Measurements from ENCODE around the gene TNIK.
A peak's percentile ranks its signal among the peaks of the same experiment; 100 is the strongest.
"Not testable (repeated sequence)": the region's sequence is repeated elsewhere in the genome, so short reads cannot be mapped to it uniquely, and the experiment has no call there.

Gene TNIK

GRCh38 chr3:171459137-171459941, 866 bp downstream of the TNIK start:
- ATAC-seq: peak; percentile 20
- Mint-ChIP-seq H3K4me1 (peaks cover 55% of the 10 kb centered on the region), H3K4me3 (peak overlapping the region; percentile 95), H3K27me3 (no peaks in the 10 kb centered on the region), H3K36me3 (ENCODE audit: low read depth) (no peaks in the 10 kb centered on the region), H3K27ac (peak overlapping the region; percentile 76), H3K9me3 (no peaks in the 10 kb centered on the region)
- DNase-seq: peak; percentile 54

DNA sequence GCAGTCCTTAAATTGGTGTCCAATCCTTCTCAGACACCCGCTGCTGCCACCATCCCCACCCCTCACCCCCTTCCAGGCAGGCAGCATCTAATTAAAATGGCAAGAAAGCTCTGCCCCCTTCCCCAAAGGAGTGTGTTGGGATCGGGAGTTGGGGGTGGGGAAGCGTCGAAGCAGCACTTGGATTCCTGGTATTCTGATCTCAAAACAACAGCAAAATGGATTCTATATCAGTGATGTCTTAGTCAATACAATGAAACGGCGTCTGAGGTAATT, 1.4 kb downstream of the TNIK start:
- no peaks in the 10 kb centered on the region for H3K9me3 Mint-ChIP-seq
- peak overlapping the region; percentile 76 for H3K27ac Mint-ChIP-seq
- no peaks in the 10 kb centered on the region for H3K36me3 Mint-ChIP-seq (ENCODE audit: low read depth)
- H3K27me3 Mint-ChIP-seq: no peaks in the 10 kb centered on the region
- no peak for ATAC-seq
- H3K4me3 Mint-ChIP-seq: peak overlapping the region; percentile 95
- DNase-seq: peak; percentile 6
- H3K4me1 Mint-ChIP-seq: peaks cover 55% of the 10 kb centered on the region

GRCh38 chr3:171458071-171458863, 1.9 kb downstream of the TNIK start:
- H3K9me3 Mint-ChIP-seq: no peaks in the 10 kb centered on the region
- H3K4me3 Mint-ChIP-seq: peak overlapping the region; percentile 95
- no peaks in the 10 kb centered on the region for H3K27me3 Mint-ChIP-seq
- H3K36me3 Mint-ChIP-seq (ENCODE audit: low read depth): no peaks in the 10 kb centered on the region
- H3K27ac Mint-ChIP-seq: peak overlapping the region; percentile 76
- H3K4me1 Mint-ChIP-seq: peaks cover 55% of the 10 kb centered on the region
- ATAC-seq: no peak
- DNase-seq: peak; percentile 38

- ATAC-seq: no peak
- peaks cover 55% of the 10 kb centered on the region for H3K4me1 Mint-ChIP-seq
- no peaks in the 10 kb centered on the region for H3K36me3 Mint-ChIP-seq (ENCODE audit: low read depth)
- peak overlapping the region; percentile 95 for H3K4me3 Mint-ChIP-seq
- H3K27ac Mint-ChIP-seq: peak overlapping the region; percentile 66
- peak; percentile 24 for DNase-seq
- H3K9me3 Mint-ChIP-seq: no peaks in the 10 kb centered on the region
- H3K27me3 Mint-ChIP-seq: no peaks in the 10 kb centered on the region
Observed at GRCh38 chr3:171457607-171458061, 2.6 kb downstream of the TNIK start.

GRCh38 chr3:171456765-171457606, 3.2 kb downstream of the TNIK start:
- Mint-ChIP-seq H3K4me1 (peaks cover 50% of the 10 kb centered on the region), H3K9me3 (no peaks in the 10 kb centered on the region), H3K36me3 (ENCODE audit: low read depth) (no peaks in the 10 kb centered on the region), H3K27me3 (no peaks in the 10 kb centered on the region), H3K27ac (peak overlapping the region; percentile 66), H3K4me3 (peak overlapping the region; percentile 95)
- no peak for DNase-seq
- peak; percentile 22 for ATAC-seq

GRCh38 chr3:171455603-171456550, 4.3 kb downstream of the TNIK start:
- Mint-ChIP-seq H3K27ac (no peak overlapping the region), H3K4me1 (peaks cover 39% of the 10 kb centered on the region), H3K36me3 (ENCODE audit: low read depth) (no peaks in the 10 kb centered on the region), H3K27me3 (no peaks in the 10 kb centered on the region), H3K9me3 (no peaks in the 10 kb centered on the region), H3K4me3 (no peak overlapping the region)
- no peak for DNase-seq
- ATAC-seq: no peak

DNA sequence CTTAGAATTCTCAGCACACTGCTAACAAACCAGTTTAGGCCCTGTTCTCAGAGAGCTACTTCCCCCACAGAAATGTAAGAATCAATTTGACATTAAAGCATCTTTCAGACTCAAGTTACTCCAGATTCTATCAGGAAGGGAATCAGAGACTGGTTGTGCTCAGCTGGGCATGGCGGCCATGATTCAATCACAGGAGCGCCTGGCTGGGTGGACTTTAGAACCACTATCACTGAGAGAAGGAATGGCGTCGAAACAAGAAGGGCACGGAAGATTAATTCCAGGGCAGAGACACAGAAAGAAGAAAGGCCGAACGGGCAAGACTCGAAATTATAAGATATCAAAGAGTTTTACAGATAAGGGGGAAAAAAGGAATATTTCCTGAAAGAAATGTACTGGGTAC, 6.2 kb downstream of the TNIK start:
- Mint-ChIP-seq H3K9me3 (no peaks in the 10 kb centered on the region), H3K27me3 (no peaks in the 10 kb centered on the region), H3K4me3 (no peak overlapping the region)

GRCh38 chr3:171453180-171453886, 6.9 kb downstream of the TNIK start:
- no peaks in the 10 kb centered on the region for H3K9me3 Mint-ChIP-seq
- peak; percentile 22 for DNase-seq
- no peak overlapping the region for H3K4me3 Mint-ChIP-seq
- H3K27ac Mint-ChIP-seq: no peak overlapping the region
- H3K27me3 Mint-ChIP-seq: no peaks in the 10 kb centered on the region
- H3K36me3 Mint-ChIP-seq (ENCODE audit: low read depth): no peaks in the 10 kb centered on the region
- H3K4me1 Mint-ChIP-seq: peaks cover 38% of the 10 kb centered on the region
- no peak for ATAC-seq

More for the DNA sequence above, 6.2 kb downstream of the TNIK start:
- DNase-seq (no peak), ATAC-seq (no peak)
- no peaks in the 10 kb centered on the region for H3K36me3 Mint-ChIP-seq (ENCODE audit: low read depth)
- no peak overlapping the region for H3K27ac Mint-ChIP-seq
- peaks cover 38% of the 10 kb centered on the region for H3K4me1 Mint-ChIP-seq

GRCh38 chr3:171452328-171452727, 7.9 kb downstream of the TNIK start:
- no peaks in the 10 kb centered on the region for H3K27me3 Mint-ChIP-seq
- no peak overlapping the region for H3K27ac Mint-ChIP-seq
- H3K36me3 Mint-ChIP-seq (ENCODE audit: low read depth): no peaks in the 10 kb centered on the region
- DNase-seq: no peak
- H3K4me3 Mint-ChIP-seq: no peak overlapping the region
- ATAC-seq: no peak
- peaks cover 34% of the 10 kb centered on the region for H3K4me1 Mint-ChIP-seq
- H3K9me3 Mint-ChIP-seq: no peaks in the 10 kb centered on the region

DNA sequence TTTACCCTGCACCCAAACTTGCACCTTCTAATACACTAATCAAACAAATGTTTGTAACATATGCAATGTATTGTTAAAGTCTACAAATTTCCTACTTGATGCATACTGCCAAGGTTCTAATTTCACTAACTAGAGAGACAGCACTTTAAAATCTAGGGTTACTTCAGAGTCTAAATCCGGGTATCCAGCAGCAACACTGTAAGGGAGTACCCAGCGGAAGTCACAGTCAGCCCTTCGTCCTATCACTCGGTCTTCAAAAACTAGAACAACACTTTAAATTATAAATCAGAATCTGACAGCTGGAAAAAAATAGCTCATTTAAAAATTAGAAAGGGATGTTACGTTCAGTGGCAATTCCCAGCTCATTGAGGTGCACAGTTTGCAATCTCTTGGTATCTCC, 8.3 kb downstream of the TNIK start:
- H3K36me3 Mint-ChIP-seq (ENCODE audit: low read depth): no peaks in the 10 kb centered on the region
- H3K4me3 Mint-ChIP-seq: no peak overlapping the region
- H3K27me3 Mint-ChIP-seq: no peaks in the 10 kb centered on the region
- no peaks in the 10 kb centered on the region for H3K9me3 Mint-ChIP-seq
- H3K4me1 Mint-ChIP-seq: peaks cover 34% of the 10 kb centered on the region
- H3K27ac Mint-ChIP-seq: no peak overlapping the region
- DNase-seq (no peak), ATAC-seq (no peak)

GRCh38 chr3:171447579-171447891, 12.7 kb downstream of the TNIK start:
- H3K27me3 Mint-ChIP-seq; ATAC-seq; H3K9me3 Mint-ChIP-seq; H3K4me3 Mint-ChIP-seq; H3K27ac Mint-ChIP-seq; DNase-seq; H3K36me3 Mint-ChIP-seq (ENCODE audit: low read depth): not testable (repeated sequence)
- H3K4me1 Mint-ChIP-seq: peaks cover 38% of the 10 kb centered on the region

DNA sequence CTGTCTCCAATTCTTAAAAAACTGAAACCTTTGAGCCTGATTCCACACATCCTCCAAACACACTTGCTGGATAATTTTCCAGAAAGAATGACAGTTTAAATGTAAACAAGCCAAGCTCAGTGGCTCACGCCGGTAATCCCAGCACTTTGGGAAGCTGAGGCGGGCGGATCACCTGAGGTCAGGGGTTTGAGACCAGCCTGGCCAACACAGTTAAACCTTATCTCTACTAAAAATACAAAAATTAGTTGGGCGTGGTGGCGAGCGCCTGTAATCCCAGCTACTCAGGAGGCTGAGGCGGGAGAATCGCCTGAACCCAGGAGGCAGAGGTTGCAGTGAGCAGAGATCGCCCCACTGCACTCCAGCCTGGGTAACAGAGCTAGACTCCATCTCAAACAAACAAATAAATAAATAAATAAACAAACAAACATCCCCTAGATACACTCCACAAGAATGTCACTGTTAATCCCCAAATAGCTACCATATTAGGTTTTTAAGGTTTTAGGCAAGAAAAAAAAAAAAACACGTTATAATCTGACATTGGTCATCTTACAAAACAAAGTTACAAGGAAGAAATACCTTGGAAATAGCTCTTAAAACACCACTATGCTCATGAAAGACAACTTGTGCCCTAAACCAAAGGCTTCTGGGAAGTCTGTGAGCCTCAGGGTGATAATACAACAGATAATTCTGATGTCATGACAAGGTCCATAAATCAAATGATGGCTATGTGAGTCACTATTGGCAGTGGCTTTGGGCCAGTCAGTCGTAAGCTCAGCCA, 13.2 kb downstream of the TNIK start:
- H3K4me3 Mint-ChIP-seq: no peak overlapping the region
- no peak overlapping the region for H3K27ac Mint-ChIP-seq
- H3K36me3 Mint-ChIP-seq (ENCODE audit: low read depth): no peaks in the 10 kb centered on the region
- no peaks in the 10 kb centered on the region for H3K9me3 Mint-ChIP-seq
- H3K4me1 Mint-ChIP-seq: peaks cover 38% of the 10 kb centered on the region
- no peak for DNase-seq
- no peaks in the 10 kb centered on the region for H3K27me3 Mint-ChIP-seq
- ATAC-seq: no peak

DNA sequence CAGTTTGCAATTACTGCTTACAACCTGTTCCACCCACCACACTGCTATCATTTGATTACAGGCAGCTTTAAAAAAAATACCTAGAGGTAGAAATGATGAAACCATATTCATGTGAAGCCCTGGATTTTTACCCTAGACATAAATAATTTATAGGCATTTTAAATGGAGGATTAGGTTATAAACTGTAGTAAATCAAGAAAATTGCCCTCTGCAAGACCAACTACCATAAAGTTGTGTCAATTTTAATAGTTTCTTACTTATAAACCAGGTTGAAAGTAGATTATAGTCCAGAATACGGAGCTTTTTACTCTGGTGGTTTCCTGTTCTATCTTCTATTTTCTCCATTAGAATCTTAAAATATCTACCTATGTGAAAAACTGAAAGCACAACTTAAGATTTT, 13.9 kb downstream of the TNIK start:
- Mint-ChIP-seq H3K27ac (no peak overlapping the region), H3K4me1 (peaks cover 38% of the 10 kb centered on the region), H3K27me3 (no peaks in the 10 kb centered on the region), H3K36me3 (ENCODE audit: low read depth) (no peaks in the 10 kb centered on the region), H3K9me3 (no peaks in the 10 kb centered on the region), H3K4me3 (no peak overlapping the region)
- ATAC-seq: no peak
- no peak for DNase-seq
